ENCODE measurements around the gene RCAN1.

- TF ChIP-seq CTCF (IDR thresholded peaks at IDR 0.05) (no peak), EP300 (IDR thresholded peaks at IDR 0.05) (no peak), POLR2A (IDR thresholded peaks at IDR 0.05) (no peak)
Measured at GRCh38 chr21:34522284-34522683, 92.6 kb downstream of the RCAN1 start.
